T-helper 1 cell treated with Interleukin-12 subunit alpha and Interleukin-12 subunit beta and Interleukin-4 antibody, amounts not matched to agents 30 ng/mL and 1 ng/mL, for 36 hours (primary cell): ENCODE data around the gene SPDYE4. TPM values are rescaled to one million over a fixed set of nuclear protein-coding genes. Genes with fewer than 3 reads are reported as not detected.
"Not testable (repeated sequence)": the region's sequence is repeated elsewhere in the genome, so short reads cannot be mapped to it uniquely, and the experiment has no call there.

Source experiments
- intact Hi-C: fragments of 100-400 bp; cut with micrococcal nuclease; formaldehyde crosslinking; loops from one replicate; pipeline ENCODE4 v1.15.1; 2024
- total RNA-seq: library from RNA; stranded (reverse); gene quantifications from 2 replicates; pipeline ENCODE4 v1.2.3, GENCODE V29; 2022

SPDYE4 gene, protein sequence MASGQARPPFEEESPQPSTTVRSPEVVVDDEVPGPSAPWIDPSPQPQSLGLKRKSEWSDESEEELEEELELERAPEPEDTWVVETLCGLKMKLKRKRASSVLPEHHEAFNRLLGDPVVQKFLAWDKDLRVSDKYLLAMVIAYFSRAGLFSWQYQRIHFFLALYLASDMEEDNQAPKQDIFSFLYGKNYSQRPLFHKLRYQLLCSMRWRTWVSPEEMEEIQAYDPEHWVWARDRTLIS
- 0.22 TPM in 1 of 2 replicates, not detected in the other for total RNA-seq

GRCh38 chr17:8758137-8758596, at the start of gene SPDYE4:
TSS of gene SPDYE4 (minus strand) at chr17:8758546. CDS start at chr17:8758382, 164 bp downstream.
- intact Hi-C loops: no loop called here

GRCh38 chr17:8806926-8807550, 48.7 kb upstream of the SPDYE4 start:
- intact Hi-C loops: no loop called here

GRCh38 chr17:8806253-8806925, 48.0 kb upstream of the SPDYE4 start:
- intact Hi-C loops: no loop called here

GRCh38 chr17:8805396-8805795, 47.0 kb upstream of the SPDYE4 start:
- intact Hi-C loops: not testable (repeated sequence)

DNA sequence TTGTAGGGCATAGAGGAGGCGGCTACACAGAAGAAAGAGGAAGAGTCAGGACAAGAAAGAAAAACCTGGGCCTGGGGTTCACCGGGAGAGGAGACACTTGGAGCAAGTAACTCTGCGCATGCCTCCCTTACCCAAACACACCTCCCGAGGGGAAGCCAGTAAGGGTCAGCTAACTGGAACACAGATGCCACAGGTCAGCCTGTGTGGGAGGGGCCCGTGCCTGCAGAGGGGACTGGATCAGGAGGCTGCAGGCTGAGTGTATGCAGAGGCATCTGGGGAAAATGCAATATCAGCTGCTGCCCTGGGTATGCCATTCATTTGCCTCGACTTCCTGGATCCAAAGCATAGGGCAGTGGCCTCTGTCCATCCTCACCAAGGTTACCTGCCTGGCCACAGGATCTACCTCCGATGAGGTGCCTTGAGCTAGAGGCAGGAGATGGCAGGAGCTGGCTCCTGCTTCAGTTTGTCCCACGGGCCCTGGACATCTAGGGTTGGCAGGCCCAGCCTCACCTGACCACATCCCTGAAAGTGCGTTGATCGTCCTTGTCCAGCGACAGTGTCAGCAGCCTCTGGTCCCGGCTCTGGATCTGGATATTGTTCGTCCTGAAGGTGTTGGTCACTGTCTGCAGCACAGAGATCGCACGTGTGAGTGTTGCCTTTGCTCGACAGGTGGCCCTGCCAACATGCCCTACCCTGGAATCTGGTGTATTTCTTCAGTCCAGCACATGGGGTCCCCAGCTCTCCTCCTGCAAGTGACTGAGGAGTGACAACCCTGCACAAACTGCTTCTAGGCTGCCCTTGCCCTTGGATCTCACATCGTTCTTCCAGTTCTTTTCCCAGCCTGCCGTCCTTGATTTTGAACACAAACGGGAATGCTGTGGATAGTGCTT, 45.4 kb upstream of the SPDYE4 start:
- intact Hi-C loops: no loop called here

DNA sequence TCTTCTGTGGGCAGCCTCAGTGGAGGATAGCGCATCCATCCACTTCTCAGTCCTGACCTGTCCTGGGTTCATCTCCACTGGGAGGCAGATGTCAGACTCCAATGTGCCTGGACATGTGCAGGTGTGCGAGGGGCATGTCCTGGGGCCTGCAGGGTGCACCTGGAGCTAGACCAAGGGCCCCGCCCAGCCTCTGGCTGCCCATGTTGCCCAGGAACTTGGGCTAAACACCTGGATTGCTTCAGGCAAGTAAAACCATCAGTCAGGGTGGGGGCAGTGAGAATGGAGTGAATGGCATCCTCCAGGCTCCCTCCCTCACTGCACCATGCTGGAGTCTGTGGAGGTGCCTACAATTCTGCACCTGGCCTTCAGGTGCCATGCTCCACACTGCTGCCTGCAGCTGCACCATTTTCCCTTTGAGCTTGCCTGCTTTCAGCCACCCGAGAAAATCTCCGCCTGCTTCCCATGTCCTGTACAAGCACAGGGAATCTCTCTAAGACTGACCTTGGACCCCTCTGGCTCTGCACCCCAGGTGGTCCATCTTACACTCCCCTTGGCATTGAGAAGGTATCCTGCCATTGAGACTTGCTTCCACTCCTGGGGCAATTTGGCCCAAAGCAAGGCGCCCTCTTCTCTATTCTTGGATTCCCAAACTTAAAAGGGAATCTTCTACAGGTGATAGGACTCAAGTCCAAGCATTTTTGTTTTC, 42.9 kb upstream of the SPDYE4 start:
- intact Hi-C loops: no loop called here

GRCh38 chr17:8800656-8801055, 42.3 kb upstream of the SPDYE4 start:
- intact Hi-C loops: no loop called here

GRCh38 chr17:8799570-8800212, 41.3 kb upstream of the SPDYE4 start:
- intact Hi-C loops: no loop called here

GRCh38 chr17:8798846-8799569, 40.7 kb upstream of the SPDYE4 start, which contains the start of gene MFSD6L:
TSS of gene MFSD6L (minus strand) at chr17:8799365. CDS start at chr17:8799120, 245 bp downstream.
- intact Hi-C loops: no loop called here

DNA sequence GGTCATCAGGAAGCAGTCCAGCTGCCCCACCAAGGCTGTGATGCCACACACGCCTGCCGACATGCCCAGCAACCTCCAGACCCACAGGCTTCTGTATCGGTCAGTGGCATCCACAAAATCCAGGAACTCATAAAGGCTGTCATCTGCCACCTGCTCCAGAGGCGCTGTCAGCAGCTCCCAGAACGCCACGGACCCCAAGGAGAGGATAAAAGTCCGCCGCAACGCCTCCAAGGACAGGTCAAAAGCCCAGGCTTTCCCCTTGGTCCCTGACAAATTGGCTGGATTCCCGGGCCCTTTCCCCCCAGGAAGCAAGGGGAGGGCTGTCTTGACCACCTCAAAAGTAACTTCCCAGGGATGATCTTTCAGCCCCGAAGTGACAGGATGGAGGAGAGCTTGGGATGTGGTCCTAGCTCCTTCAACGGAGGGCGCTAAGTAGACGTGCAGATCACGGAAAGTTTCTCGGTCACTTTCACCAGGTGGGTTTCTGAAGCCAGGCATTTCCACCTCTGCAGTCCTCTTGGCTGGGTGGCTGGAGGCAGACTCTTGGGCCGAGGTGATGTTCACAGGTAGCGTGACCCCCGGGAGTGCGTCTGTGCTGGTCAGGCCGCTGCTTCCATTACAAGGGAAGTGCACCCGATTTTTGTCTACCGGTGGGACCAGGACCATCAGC, 40.0 kb upstream of the SPDYE4 start:
- intact Hi-C loops: no loop called here

DNA sequence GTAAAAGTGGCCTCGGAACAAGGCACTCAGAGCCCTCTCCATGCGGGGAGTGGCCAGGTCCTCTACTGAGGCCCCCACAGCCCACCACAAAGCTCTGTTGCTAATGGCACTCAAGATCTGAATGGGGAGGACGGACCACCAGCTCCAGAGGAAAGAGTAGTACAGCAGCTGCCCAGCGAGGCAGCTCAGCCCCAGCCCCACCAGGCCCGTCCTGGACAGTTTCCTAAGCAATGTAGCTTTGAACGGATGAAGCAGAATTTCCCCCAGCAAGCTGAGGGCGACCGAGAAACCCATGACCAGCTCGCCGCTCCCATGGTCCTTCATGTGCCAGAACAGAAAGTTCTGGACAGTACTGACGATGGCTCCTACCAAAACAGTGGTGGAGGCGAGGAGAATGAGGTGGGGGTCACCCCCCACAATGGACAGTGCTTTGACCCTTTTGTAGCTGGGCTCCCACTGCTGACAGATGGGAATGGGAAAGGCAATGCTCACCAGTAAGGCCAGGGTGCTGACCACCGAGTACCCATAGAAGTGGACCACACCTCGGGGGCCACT, 39.4 kb upstream of the SPDYE4 start:
- intact Hi-C loops: no loop called here

DNA sequence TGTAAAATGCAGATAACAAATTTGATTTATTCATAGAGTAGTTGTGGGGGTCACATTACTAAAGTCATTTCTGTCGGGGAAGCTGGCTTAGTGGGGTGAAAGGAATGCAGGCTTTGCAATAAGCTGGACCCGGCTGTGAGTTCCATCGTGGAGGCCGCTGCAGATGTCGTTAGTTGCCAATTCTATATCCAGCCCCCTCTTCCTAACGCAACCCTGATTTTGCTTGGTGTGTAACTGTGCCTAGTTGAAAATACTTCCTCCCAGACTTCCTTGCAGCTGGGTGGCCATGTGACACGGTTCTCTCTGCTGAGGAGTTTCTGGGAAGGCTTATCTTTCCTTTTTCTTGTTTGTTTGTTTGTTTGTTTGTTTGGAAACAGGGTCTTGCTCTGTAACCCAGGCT, 36.3 kb upstream of the SPDYE4 start:
- intact Hi-C loops: no loop called here

GRCh38 chr17:8793649-8794048, 35.3 kb upstream of the SPDYE4 start:
- intact Hi-C loops: no loop called here

- intact Hi-C loops: no loop called here
These were observed 34.3 kb upstream of the SPDYE4 start for GRCh38 chr17:8792646-8793045.

GRCh38 chr17:8791910-8792270, 33.5 kb upstream of the SPDYE4 start:
- intact Hi-C loops: no loop called here

DNA sequence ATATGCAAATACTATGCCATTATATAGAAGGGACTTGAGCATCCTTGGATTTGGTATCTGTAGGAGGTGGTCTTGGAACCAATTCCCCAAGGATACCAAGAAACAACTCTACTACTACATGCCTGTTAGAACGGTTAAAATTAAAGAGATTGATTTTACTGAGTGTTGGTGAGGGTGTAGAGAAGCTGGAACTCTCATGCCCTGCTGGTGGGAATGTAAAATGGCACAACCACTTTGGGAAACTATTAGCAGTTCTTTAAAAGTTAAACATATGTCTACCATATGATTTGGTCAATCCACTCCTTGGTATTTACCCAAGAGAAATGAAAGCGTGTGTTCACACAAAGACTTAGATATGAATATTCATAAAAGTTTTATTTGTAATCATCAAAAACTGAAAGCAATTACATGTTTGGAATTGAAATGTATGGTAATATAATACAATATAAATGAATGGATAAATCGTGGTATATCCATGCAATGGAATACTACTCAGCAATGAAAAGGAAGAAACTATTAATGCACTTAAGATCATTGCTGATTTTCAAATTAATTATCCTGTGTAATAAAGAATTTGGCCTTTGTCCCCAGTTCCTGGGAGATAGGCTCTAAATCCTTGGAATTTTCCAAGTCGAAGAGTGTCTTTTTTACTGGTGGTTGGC, 33.0 kb upstream of the SPDYE4 start:
- intact Hi-C loops: no loop called here

DNA sequence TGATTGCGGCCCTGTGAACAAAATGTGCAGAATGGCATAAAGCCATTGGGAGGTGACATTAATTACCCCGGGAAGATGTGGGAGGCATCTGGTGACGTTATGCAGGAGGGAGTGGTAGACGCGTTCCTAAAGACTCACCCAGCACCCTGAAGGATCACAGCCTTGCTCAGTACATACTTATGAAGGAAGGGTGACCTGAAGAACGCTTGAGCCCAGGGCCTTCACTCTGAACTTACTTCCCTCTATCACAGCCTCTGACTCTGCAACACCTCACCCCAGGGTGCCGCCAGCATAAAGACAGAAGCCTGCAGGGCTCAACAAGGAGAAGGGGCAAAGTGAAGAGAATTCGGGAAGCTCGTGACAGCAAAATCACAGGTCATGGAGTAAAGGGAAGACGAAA, 31.4 kb upstream of the SPDYE4 start:
- intact Hi-C loops: loop anchor here (10.0 kb wide), 1 partner anchor 105 kb away; no protein-coding TSS in a partner anchor

DNA sequence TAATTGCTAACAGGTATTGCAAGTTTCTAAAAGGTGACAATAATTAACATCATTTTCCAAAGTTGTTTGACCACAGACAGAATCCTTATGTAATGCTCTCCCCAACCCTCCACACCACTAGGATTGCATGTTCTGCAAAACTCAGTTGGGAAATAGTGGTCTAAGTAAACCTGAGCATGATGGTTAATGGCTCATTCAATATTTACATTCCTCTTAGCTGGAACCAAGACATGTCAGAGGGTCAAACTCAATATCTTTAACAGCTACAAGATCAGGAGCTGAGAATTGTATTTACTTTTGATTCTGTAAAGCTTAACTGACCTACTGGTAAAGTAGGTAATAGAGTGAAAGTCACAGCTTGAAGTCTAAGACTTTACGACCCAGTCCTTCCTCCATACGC, 30.7 kb upstream of the SPDYE4 start:
- intact Hi-C loops: loop anchor here (10.0 kb wide), 1 partner anchor 106 kb away; no protein-coding TSS in a partner anchor
